SK-N-SH (cell line): ENCODE data around the gene MXI1.

Experiments used
- FOXJ3 ChIP-seq: sonication (generic); formaldehyde crosslinking; IDR thresholded peaks from 2 replicates; pipeline ENCODE4 v1.5.1; 2020; ENCODE audit warnings: mild to moderate bottlenecking, missing genetic modification reagents
- POLR2AphosphoS5 ChIP-seq: IDR thresholded peaks from 2 replicates; pipeline ENCODE4 v1.6.1; 2012; ENCODE audit warnings: low read depth, low read length
- RAD21 ChIP-seq: IDR thresholded peaks from 2 replicates; pipeline ENCODE4 v1.6.1; 2012; ENCODE audit warnings: mild to moderate bottlenecking, low read length
- RCOR1 ChIP-seq: fragments of 150-350 bp; IDR thresholded peaks from 2 replicates; pipeline ENCODE4 v1.6.1; 2017; ENCODE audit warnings: antibody characterized with exemption, low read length
- RFX5 ChIP-seq: IDR thresholded peaks from 2 replicates; pipeline ENCODE4 v1.6.1; 2012; ENCODE audit warnings: mild to moderate bottlenecking, improper control_type of control experiment, low read length
- SIN3A ChIP-seq: IDR thresholded peaks from 2 replicates; pipeline ENCODE4 v1.6.1; 2012; ENCODE audit warnings: low read depth, mild to moderate bottlenecking, low read length, moderate library complexity, borderline replicate concordance
- TCF12 ChIP-seq: IDR thresholded peaks from 2 replicates; pipeline ENCODE4 v1.4.0; 2012
- TF ChIP-seq, protein P1 (sequence below): IDR thresholded peaks from 2 replicates; pipeline ENCODE4 v1.6.1; 2012; ENCODE audit warnings: mild to moderate bottlenecking, low read depth, low read length, moderate library complexity
- TF ChIP-seq, protein P2 (sequence below): fragments of 200-600 bp; sonication (generic); IDR thresholded peaks from 2 replicates; pipeline ENCODE4 v1.6.1; 2017; ENCODE audit warnings: antibody characterized with exemption, mild to moderate bottlenecking, moderate library complexity
- TF ChIP-seq, protein P3 (sequence below): fragments of 150-350 bp; IDR thresholded peaks from 2 replicates; pipeline ENCODE4 v1.6.1; 2017; ENCODE audit warnings: antibody characterized with exemption, low read length, low read depth, borderline replicate concordance

DNA sequence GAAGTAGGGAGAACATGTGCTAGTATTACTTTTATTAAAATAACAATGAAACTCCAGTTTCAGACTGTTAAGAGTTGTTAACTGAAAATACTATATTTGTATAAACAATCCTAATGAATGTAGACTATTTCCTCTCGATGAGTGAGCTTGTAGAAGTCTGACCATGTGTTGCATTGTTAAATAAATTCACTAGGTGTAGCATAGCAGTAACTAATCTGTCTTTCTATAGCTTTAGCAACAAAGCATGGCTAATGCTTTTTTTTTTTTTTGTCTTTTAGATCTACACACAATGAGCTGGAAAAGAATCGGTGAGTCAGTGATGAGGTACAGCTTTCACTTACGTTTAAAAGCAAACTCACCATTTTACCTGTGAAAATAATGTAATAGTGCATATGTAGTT, 37.1 kb downstream of the MXI1 start:
- TF ChIP-seq, protein P1, sequence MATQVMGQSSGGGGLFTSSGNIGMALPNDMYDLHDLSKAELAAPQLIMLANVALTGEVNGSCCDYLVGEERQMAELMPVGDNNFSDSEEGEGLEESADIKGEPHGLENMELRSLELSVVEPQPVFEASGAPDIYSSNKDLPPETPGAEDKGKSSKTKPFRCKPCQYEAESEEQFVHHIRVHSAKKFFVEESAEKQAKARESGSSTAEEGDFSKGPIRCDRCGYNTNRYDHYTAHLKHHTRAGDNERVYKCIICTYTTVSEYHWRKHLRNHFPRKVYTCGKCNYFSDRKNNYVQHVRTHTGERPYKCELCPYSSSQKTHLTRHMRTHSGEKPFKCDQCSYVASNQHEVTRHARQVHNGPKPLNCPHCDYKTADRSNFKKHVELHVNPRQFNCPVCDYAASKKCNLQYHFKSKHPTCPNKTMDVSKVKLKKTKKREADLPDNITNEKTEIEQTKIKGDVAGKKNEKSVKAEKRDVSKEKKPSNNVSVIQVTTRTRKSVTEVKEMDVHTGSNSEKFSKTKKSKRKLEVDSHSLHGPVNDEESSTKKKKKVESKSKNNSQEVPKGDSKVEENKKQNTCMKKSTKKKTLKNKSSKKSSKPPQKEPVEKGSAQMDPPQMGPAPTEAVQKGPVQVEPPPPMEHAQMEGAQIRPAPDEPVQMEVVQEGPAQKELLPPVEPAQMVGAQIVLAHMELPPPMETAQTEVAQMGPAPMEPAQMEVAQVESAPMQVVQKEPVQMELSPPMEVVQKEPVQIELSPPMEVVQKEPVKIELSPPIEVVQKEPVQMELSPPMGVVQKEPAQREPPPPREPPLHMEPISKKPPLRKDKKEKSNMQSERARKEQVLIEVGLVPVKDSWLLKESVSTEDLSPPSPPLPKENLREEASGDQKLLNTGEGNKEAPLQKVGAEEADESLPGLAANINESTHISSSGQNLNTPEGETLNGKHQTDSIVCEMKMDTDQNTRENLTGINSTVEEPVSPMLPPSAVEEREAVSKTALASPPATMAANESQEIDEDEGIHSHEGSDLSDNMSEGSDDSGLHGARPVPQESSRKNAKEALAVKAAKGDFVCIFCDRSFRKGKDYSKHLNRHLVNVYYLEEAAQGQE, result no peak
- TF ChIP-seq SIN3A, result no peak
- no peak for TF ChIP-seq RFX5
- TF ChIP-seq, protein P2, sequence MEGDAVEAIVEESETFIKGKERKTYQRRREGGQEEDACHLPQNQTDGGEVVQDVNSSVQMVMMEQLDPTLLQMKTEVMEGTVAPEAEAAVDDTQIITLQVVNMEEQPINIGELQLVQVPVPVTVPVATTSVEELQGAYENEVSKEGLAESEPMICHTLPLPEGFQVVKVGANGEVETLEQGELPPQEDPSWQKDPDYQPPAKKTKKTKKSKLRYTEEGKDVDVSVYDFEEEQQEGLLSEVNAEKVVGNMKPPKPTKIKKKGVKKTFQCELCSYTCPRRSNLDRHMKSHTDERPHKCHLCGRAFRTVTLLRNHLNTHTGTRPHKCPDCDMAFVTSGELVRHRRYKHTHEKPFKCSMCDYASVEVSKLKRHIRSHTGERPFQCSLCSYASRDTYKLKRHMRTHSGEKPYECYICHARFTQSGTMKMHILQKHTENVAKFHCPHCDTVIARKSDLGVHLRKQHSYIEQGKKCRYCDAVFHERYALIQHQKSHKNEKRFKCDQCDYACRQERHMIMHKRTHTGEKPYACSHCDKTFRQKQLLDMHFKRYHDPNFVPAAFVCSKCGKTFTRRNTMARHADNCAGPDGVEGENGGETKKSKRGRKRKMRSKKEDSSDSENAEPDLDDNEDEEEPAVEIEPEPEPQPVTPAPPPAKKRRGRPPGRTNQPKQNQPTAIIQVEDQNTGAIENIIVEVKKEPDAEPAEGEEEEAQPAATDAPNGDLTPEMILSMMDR, result no peak
- no peak for TF ChIP-seq RAD21
- no peak for TF ChIP-seq RCOR1
- TF ChIP-seq TCF12, result no peak
- TF ChIP-seq, protein P3, sequence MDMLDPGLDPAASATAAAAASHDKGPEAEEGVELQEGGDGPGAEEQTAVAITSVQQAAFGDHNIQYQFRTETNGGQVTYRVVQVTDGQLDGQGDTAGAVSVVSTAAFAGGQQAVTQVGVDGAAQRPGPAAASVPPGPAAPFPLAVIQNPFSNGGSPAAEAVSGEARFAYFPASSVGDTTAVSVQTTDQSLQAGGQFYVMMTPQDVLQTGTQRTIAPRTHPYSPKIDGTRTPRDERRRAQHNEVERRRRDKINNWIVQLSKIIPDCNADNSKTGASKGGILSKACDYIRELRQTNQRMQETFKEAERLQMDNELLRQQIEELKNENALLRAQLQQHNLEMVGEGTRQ, result no peak
- TF ChIP-seq POLR2AphosphoS5, result no peak
- no peak for TF ChIP-seq FOXJ3
